Endothelial cell of umbilical vein (primary cell): Measurements from ENCODE around the gene C10orf143. TPM values are rescaled to one million over a fixed set of nuclear protein-coding genes. Genes with fewer than 3 reads are reported as not detected.

Source experiments
- BruUV-seq: library from RNA; stranded (reverse); fragments of 400-500 nt; replicated peaks from 2 replicates; lab custom pipeline; 2021; lab: Mats Ljungman, UMichigan
- CTCF ChIA-PET: fragments of 300-600, 350-600 bp; sonication (Branson Sonifier 250); formaldehyde crosslinking; loops from one replicate; lab custom pipeline; 2021; ENCODE audit warnings: antibody characterized with exemption, inconsistent platforms; lab: Charles Lee
- POLR2A ChIA-PET: fragments of 300-600, 350-600 bp; sonication (Branson Sonifier 250); formaldehyde crosslinking; loops from one replicate; lab custom pipeline; 2021; ENCODE audit warnings: antibody characterized with exemption, inconsistent platforms; lab: Charles Lee
- DNase-seq: peaks from one replicate; pipeline ENCODE4 v3.0.0-alpha.2; 2011; ENCODE audit warnings: low read depth, low spot score
- FAIRE-seq: peaks from 2 replicates; lab custom pipeline; 2011; peaks lifted over from hg19 to GRCh38; lab: Jason Lieb, UNC
- H2AFZ ChIP-seq: 2 replicates; pipeline ENCODE4 v1.6.0; 2012; ENCODE audit warnings: low read depth, low read length, control low read depth, inconsistent platforms
- H3K27ac ChIP-seq: 2 replicates; pipeline ENCODE4 v1.5.1; 2011; ENCODE audit warnings: low read depth, mild to moderate bottlenecking, control low read depth, low read length, moderate library complexity; ENCODE audit not compliant: insufficient read depth
- H3K27me3 ChIP-seq, 2 experiments: 2 replicates each; pipeline versions ENCODE4 v1.6.0 to v1.6.1; 2011; ENCODE audit warnings: low read length in 2 of 2, mixed read lengths in 1 of 2; ENCODE audit not compliant: control insufficient read depth in 2 of 2, insufficient read depth in 2 of 2
- H3K36me3 ChIP-seq, 2 experiments: 2 replicates in 1 of 2; 3 replicates in 1 of 2; pipeline ENCODE4 v1.5.1; 2011; ENCODE audit warnings: low read length in 2 of 2, mild to moderate bottlenecking in 1 of 2, moderate library complexity in 1 of 2; ENCODE audit not compliant: control insufficient read depth in 2 of 2, insufficient read depth in 2 of 2; ENCODE audit errors: extremely low read depth in 1 of 2
- H3K4me1 ChIP-seq: 3 replicates; pipeline ENCODE4 v1.5.1; 2011; ENCODE audit warnings: mild to moderate bottlenecking, low read length; ENCODE audit not compliant: control insufficient read depth, insufficient read depth; ENCODE audit errors: extremely low read depth
- H3K4me2 ChIP-seq: 2 replicates; pipeline ENCODE4 v1.6.1; 2011; ENCODE audit warnings: low read length, control low read depth, mixed read lengths; ENCODE audit not compliant: insufficient read depth
- H3K4me3 ChIP-seq, 3 experiments: fragments of 200-600 bp in 1 of 3; sonication (generic), shearing (Covaris generic) in 1 of 3; replicated peaks in 1 of 3; 2 replicates each; pipeline ENCODE4 v1.5.1; 2011 to 2016; ENCODE audit warnings: control low read depth in 3 of 3, low read length in 3 of 3, mild to moderate bottlenecking in 2 of 3, inconsistent platforms in 1 of 3, low read depth in 1 of 3, moderate library complexity in 1 of 3; ENCODE audit not compliant: insufficient read depth in 1 of 3
- H3K79me2 ChIP-seq: 2 replicates; pipeline ENCODE4 v1.6.0; 2012; ENCODE audit warnings: low read length, inconsistent platforms; ENCODE audit not compliant: control insufficient read depth, insufficient read depth
- H3K9ac ChIP-seq: replicated peaks from 2 replicates; pipeline ENCODE3; 2011; ENCODE audit warnings: low read length, control low read depth; ENCODE audit not compliant: insufficient read depth; ENCODE audit errors: extremely low read depth
- H3K9me1 ChIP-seq: replicated peaks from 3 replicates; pipeline ENCODE4 v1.6.0; 2011; ENCODE audit warnings: mild to moderate bottlenecking, low read length; ENCODE audit not compliant: control insufficient read depth, insufficient read depth; ENCODE audit errors: extremely low read depth
- H3K9me3 ChIP-seq: replicated peaks from 2 replicates; pipeline ENCODE4 v1.5.1; 2012; ENCODE audit warnings: low read length, inconsistent platforms; ENCODE audit not compliant: control insufficient read depth, insufficient read depth
- H4K20me1 ChIP-seq: replicated peaks from 2 replicates; pipeline ENCODE3; 2011; ENCODE audit warnings: mild to moderate bottlenecking, low read length; ENCODE audit not compliant: control insufficient read depth, insufficient read depth; ENCODE audit errors: extremely low read depth
- EZH2 ChIP-seq: IDR thresholded peaks from 2 replicates; pipeline ENCODE4 v1.6.1; 2012; ENCODE audit warnings: borderline replicate concordance, low read depth, mild to moderate bottlenecking, moderate library complexity, low read length, inconsistent platforms; ENCODE audit not compliant: severe bottlenecking
- FOS ChIP-seq: IDR thresholded peaks from 2 replicates; pipeline ENCODE4 v1.6.1; 2011; ENCODE audit warnings: mild to moderate bottlenecking, low read length, moderate library complexity, borderline replicate concordance; ENCODE audit not compliant: insufficient read depth
- MYC ChIP-seq: IDR thresholded peaks from one replicate; pipeline ENCODE4 v1.6.1; 2011; ENCODE audit warnings: mild to moderate bottlenecking, low read depth, low read length
- POLR2AphosphoS5 ChIP-seq: IDR thresholded peaks from 2 replicates; pipeline ENCODE4 v1.6.1; 2012; ENCODE audit warnings: low read depth, mild to moderate bottlenecking, control low read depth, low read length, moderate library complexity; ENCODE audit not compliant: insufficient read depth
- dilution Hi-C: fragments of 300-500 bp; cut with MboI; formaldehyde crosslinking; loops from one replicate; pipeline ENCODE4 v1.15.0; 2019; ENCODE audit warnings: low sequenced_read_pairs; ENCODE audit not compliant: extremely low pct_ligation_motif_present
- intact Hi-C: fragments of 100-400 bp; cut with micrococcal nuclease; formaldehyde crosslinking; loops from one replicate; pipeline ENCODE4 v1.10.0; 2022
- polyA plus RNA-seq, 4 experiments: library from polyadenylated mRNA; depleted of rRNA in 3 of 4; stranded (reverse) in 3 of 4; unstranded in 1 of 4; fragments of >200 nt; gene quantifications; 2 replicates each; pipeline versions ENCODE4 v1.2.1 to v1.2.3, GENCODE V29; 2011 to 2012; ENCODE audit warnings: missing spikeins in 1 of 4
- total RNA-seq: library from RNA; stranded (reverse); gene quantifications from 2 replicates; pipeline ENCODE4 v1.2.3, GENCODE V29; 2021
- TF ChIP-seq, protein P1 (sequence below): IDR thresholded peaks from 2 replicates; pipeline ENCODE4 v1.6.1; 2011; ENCODE audit not compliant: insufficient read depth, insufficient read length

The C10orf143 gene
- total and polyA plus RNA-seq, 2 donors (not counting 3 experiments of a cell fraction or from before 2014, with no cell fraction given), result 0.26 to 0.44 TPM

GRCh38 chr10:130128922-130129321 lies 18.3 kb upstream of the C10orf143 start:
- ChIA-PET POLR2A (no interaction called here), CTCF (interaction anchor here (1.8 to 3.2 kb wide), 4 partner anchors 18 to 1917 kb away, joined by 6 to 26 read pairs (median 13); partner anchors contain the start of gene C10orf143)
- intact Hi-C loops (loop anchor here (5.0 kb wide), 1 partner anchor 157 kb away; no protein-coding TSS in a partner anchor), dilution Hi-C loops (no loop called here)
- H2AFZ ChIP-seq, result no peak overlapping the region
- peaks cover 5 to 8% of the 10 kb centered on the region in 2 experiments for H3K27me3 ChIP-seq
- no peaks in the 10 kb centered on the region for H3K4me1 ChIP-seq
- H3K9me1 ChIP-seq, result no peaks in the 10 kb centered on the region
- no peaks in the 10 kb centered on the region for H3K36me3 ChIP-seq
- H3K4me2 ChIP-seq, result no peak overlapping the region
- no peak overlapping the region for H3K27ac ChIP-seq
- BruUV-seq, result no TSS peak
- TF ChIP-seq, protein P1, sequence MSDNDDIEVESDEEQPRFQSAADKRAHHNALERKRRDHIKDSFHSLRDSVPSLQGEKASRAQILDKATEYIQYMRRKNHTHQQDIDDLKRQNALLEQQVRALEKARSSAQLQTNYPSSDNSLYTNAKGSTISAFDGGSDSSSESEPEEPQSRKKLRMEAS, result no peak
- peak; percentile 28 for TF ChIP-seq EZH2
- no peaks in the 10 kb centered on the region for H4K20me1 ChIP-seq
- H3K9ac ChIP-seq, result no peak overlapping the region
- FAIRE-seq (no peak), DNase-seq (no peak)
- no peaks in the 10 kb centered on the region for H3K9me3 ChIP-seq
- H3K4me3 ChIP-seq, result no peak overlapping the region
- no peaks in the 10 kb centered on the region for H3K79me2 ChIP-seq

GRCh38 chr10:130128062-130128781 lies 17.6 kb upstream of the C10orf143 start:
- Histone ChIP-seq H3K9ac (no peak overlapping the region), H3K27me3 (peaks cover 5 to 8% of the 10 kb centered on the region in 2 experiments), H4K20me1 (no peaks in the 10 kb centered on the region), H3K4me1 (no peaks in the 10 kb centered on the region), H3K27ac (no peak overlapping the region), H3K4me2 (no peak overlapping the region), H2AFZ (no peak overlapping the region), H3K79me2 (no peaks in the 10 kb centered on the region), H3K9me3 (no peaks in the 10 kb centered on the region), H3K4me3 (no peak overlapping the region), H3K36me3 (no peaks in the 10 kb centered on the region), H3K9me1 (no peaks in the 10 kb centered on the region)
- TF ChIP-seq MYC (no peak), FOS (no peak), EZH2 (peak; percentile 21), POLR2AphosphoS5 (no peak)
- CTCF ChIA-PET, result interaction anchor here (0.7 to 3.2 kb wide), 9 partner anchors 8 to 1917 kb away, joined by 3 to 26 read pairs (median 6); partner anchors contain the start of genes C10orf143 and GLRX3
- POLR2A ChIA-PET, result no interaction called here
- no TSS peak for BruUV-seq
- FAIRE-seq, result no peak
- dilution Hi-C loops (no loop called here), intact Hi-C loops (loop anchor here (5.0 kb wide), 1 partner anchor 156 kb away; no protein-coding TSS in a partner anchor)
- DNase-seq, result no peak
